BLaER1 treated with 17β-estradiol and CSF1 and Interleukin-3, amounts not matched to agents 10 nM and 100 nM (cell line): Measurements from ENCODE around the gene SCFD2.
"Not testable (repeated sequence)": the region's sequence is repeated elsewhere in the genome, so short reads cannot be mapped to it uniquely, and the experiment has no call there.

Experiments
- H3K27ac ChIP-seq, 11 experiments: shearing (Covaris generic); formaldehyde crosslinking; 2 replicates each; pipeline ENCODE4 v1.8.1; 2022
- H3K27me3 ChIP-seq, 11 experiments: shearing (Covaris generic); formaldehyde crosslinking; 2 replicates each; pipeline ENCODE4 v1.8.1; 2022
- H3K36me3 ChIP-seq, 11 experiments: shearing (Covaris generic); formaldehyde crosslinking; 2 replicates each; pipeline ENCODE4 v1.8.1; 2022
- H3K4me1 ChIP-seq, 10 experiments: shearing (Covaris generic); formaldehyde crosslinking; 2 replicates each; pipeline ENCODE4 v1.8.1; 2022
- H3K4me2 ChIP-seq, 11 experiments: shearing (Covaris generic); formaldehyde crosslinking; 2 replicates each; pipeline ENCODE4 v1.8.1; 2022
- H3K4me3 ChIP-seq, 10 experiments: shearing (Covaris generic); formaldehyde crosslinking; 2 replicates each; pipeline ENCODE4 v1.8.1; 2022
- H3K9ac ChIP-seq, 11 experiments: shearing (Covaris generic); formaldehyde crosslinking; 2 replicates each; pipeline ENCODE4 v1.8.1; 2022
- H3K9me3 ChIP-seq, 11 experiments: shearing (Covaris generic); formaldehyde crosslinking; replicated peaks in 1 of 11; 2 replicates each; pipeline ENCODE4 v1.8.1; 2022
- H4K20me1 ChIP-seq, 11 experiments: shearing (Covaris generic); formaldehyde crosslinking; 2 replicates each; pipeline ENCODE4 v1.8.1; 2022
- Cebpa-rat ChIP-seq, 11 experiments: shearing (Covaris generic); IDR thresholded peaks; 2 replicates each; pipeline ENCODE4 v1.8.1; 2022

SCFD2 gene

GRCh38 chr4:52842792-52843191 is 523.1 kb downstream of the SCFD2 start:
- H3K9ac ChIP-seq = peak overlapping the region in 1 of 11 experiments; percentile 43; a peak in 2 of 22 replicates
- H3K36me3 ChIP-seq = no peaks in the 10 kb centered on the region
- H4K20me1 ChIP-seq = no peaks in the 10 kb centered on the region
- no peaks in the 10 kb centered on the region for H3K9me3 ChIP-seq
- TF ChIP-seq Cebpa-rat (IDR thresholded peaks at IDR 0.05) = no peak
- no peaks in the 10 kb centered on the region for H3K27me3 ChIP-seq
- H3K4me1 ChIP-seq = peaks cover 27 to 33% (median 29%) of the 10 kb centered on the region in 10 experiments
- peak overlapping the region in 10 of 11 experiments; percentile 21 to 84 (median 76); a peak in 17 of 22 replicates for H3K27ac ChIP-seq
- H3K4me3 ChIP-seq = no peak overlapping the region
- peak overlapping the region; percentile 48 to 83 (median 74) for H3K4me2 ChIP-seq

GRCh38 chr4:52841682-52842456 is 524.0 kb downstream of the SCFD2 start:
- Histone ChIP-seq H3K4me2 (peak overlapping the region in 9 of 11 experiments; percentile 53 to 83 (median 75); a peak in 10 of 22 replicates), H3K27me3 (no peaks in the 10 kb centered on the region), H3K4me1 (peaks cover 26 to 33% (median 29%) of the 10 kb centered on the region in 10 experiments), H4K20me1 (no peaks in the 10 kb centered on the region), H3K9me3 (no peaks in the 10 kb centered on the region), H3K36me3 (no peaks in the 10 kb centered on the region), H3K4me3 (no peak overlapping the region), H3K9ac (no peak overlapping the region), H3K27ac (no peak overlapping the region; a peak in 1 of 22 replicates)
- no peak for TF ChIP-seq Cebpa-rat (IDR thresholded peaks at IDR 0.05)

GRCh38 chr4:52840531-52841370 is 525.1 kb downstream of the SCFD2 start:
- Histone ChIP-seq H3K27ac (no peak overlapping the region), H3K4me1 (peaks cover 26 to 33% (median 29%) of the 10 kb centered on the region in 10 experiments), H3K9me3 (no peaks in the 10 kb centered on the region)

GRCh38 chr4:52838729-52839586 is 526.9 kb downstream of the SCFD2 start:
- Histone ChIP-seq H3K27me3 (no peaks in the 10 kb centered on the region), H3K9me3 (no peaks in the 10 kb centered on the region), H4K20me1 (no peaks in the 10 kb centered on the region), H3K4me2 (no peak overlapping the region), H3K36me3 (no peaks in the 10 kb centered on the region), H3K4me1 (peaks cover 19 to 24% (median 22%) of the 10 kb centered on the region in 10 experiments), H3K27ac (no peak overlapping the region), H3K9ac (no peak overlapping the region), H3K4me3 (no peak overlapping the region)
- TF ChIP-seq Cebpa-rat (IDR thresholded peaks at IDR 0.05) = no peak

More at GRCh38 chr4:52840531-52841370, 525.1 kb downstream of the SCFD2 start:
- H3K27me3 ChIP-seq = no peaks in the 10 kb centered on the region
- no peak overlapping the region for H3K9ac ChIP-seq
- H4K20me1 ChIP-seq = no peaks in the 10 kb centered on the region
- H3K36me3 ChIP-seq = no peaks in the 10 kb centered on the region
- TF ChIP-seq Cebpa-rat (IDR thresholded peaks at IDR 0.05) = no peak
- no peak overlapping the region for H3K4me3 ChIP-seq
- H3K4me2 ChIP-seq = no peak overlapping the region

- H3K27me3 ChIP-seq = no peaks in the 10 kb centered on the region
- no peak overlapping the region for H3K27ac ChIP-seq
- no peak overlapping the region for H3K4me2 ChIP-seq
- peaks cover 9 to 13% (median 11%) of the 10 kb centered on the region in 10 experiments for H3K4me1 ChIP-seq
- H3K36me3 ChIP-seq = no peaks in the 10 kb centered on the region
- no peak for TF ChIP-seq Cebpa-rat (IDR thresholded peaks at IDR 0.05)
- H3K4me3 ChIP-seq = no peak overlapping the region
- no peaks in the 10 kb centered on the region for H3K9me3 ChIP-seq
- H3K9ac ChIP-seq = no peak overlapping the region
- H4K20me1 ChIP-seq = no peaks in the 10 kb centered on the region
These were observed 527.9 kb downstream of the SCFD2 start for GRCh38 chr4:52837716-52838558.

GRCh38 chr4:52836678-52837077 is 529.2 kb downstream of the SCFD2 start:
- no peak overlapping the region for H3K27ac ChIP-seq
- no peaks in the 10 kb centered on the region for H3K36me3 ChIP-seq
- no peak overlapping the region for H3K4me2 ChIP-seq
- no peaks in the 10 kb centered on the region for H3K9me3 ChIP-seq
- H4K20me1 ChIP-seq = no peaks in the 10 kb centered on the region
- H3K4me1 ChIP-seq = peaks cover 0 to under 1% (median 0%) of the 10 kb centered on the region in 10 experiments; a peak in 3 of 20 replicates
- TF ChIP-seq Cebpa-rat (IDR thresholded peaks at IDR 0.05) = no peak
- H3K27me3 ChIP-seq = no peaks in the 10 kb centered on the region
- no peak overlapping the region for H3K9ac ChIP-seq
- no peak overlapping the region for H3K4me3 ChIP-seq

GRCh38 chr4:52836120-52836519 is 529.7 kb downstream of the SCFD2 start:
- no peaks in the 10 kb centered on the region for H3K27me3 ChIP-seq
- no peak overlapping the region for H3K4me2 ChIP-seq
- H3K36me3 ChIP-seq = no peaks in the 10 kb centered on the region
- no peak overlapping the region for H3K9ac ChIP-seq
- no peaks in the 10 kb centered on the region for H3K9me3 ChIP-seq
- H3K27ac ChIP-seq = no peak overlapping the region
- no peak overlapping the region for H3K4me3 ChIP-seq
- no peak for TF ChIP-seq Cebpa-rat (IDR thresholded peaks at IDR 0.05)
- no peaks in the 10 kb centered on the region for H3K4me1 ChIP-seq
- H4K20me1 ChIP-seq = no peaks in the 10 kb centered on the region

GRCh38 chr4:52834641-52835456 is 531.0 kb downstream of the SCFD2 start:
- not testable (repeated sequence) for H3K4me3 ChIP-seq, H3K4me1 ChIP-seq, H4K20me1 ChIP-seq, H3K27ac ChIP-seq, H3K9me3 ChIP-seq, H3K36me3 ChIP-seq, H3K4me2 ChIP-seq, H3K9ac ChIP-seq, H3K27me3 ChIP-seq
